Measurements from ENCODE around the gene COX8A. TPM values are rescaled to one million over a fixed set of nuclear protein-coding genes. Genes with fewer than 3 reads are reported as not detected.
A peak's percentile ranks its signal among the peaks of the same experiment; 100 is the strongest.

COX8A gene
- total and polyA plus RNA-seq, 2 experiments from 2014 or later: 712 to 1,014 TPM

DNA sequence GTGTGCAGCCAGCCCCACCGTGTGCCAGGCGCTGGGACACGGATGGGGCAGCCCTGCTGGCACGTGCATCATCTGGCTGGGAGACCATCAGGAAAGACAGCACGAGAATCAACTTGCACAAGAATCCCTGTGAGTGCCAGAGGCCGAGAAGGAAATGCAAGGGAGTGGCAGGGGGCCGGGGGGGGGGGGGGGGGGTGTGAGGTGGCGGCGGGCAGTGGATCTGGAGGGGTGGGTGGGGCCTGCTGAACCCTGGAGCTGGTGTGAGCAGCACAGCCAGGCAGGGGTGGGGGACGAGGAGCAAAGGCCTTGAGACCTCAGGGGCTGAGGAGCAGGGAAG is 47.3 kb downstream of the COX8A start:
- no peak for DNase-seq (ENCODE audit: low read depth in 1 of 2, low spot score in 1 of 2)

DNA sequence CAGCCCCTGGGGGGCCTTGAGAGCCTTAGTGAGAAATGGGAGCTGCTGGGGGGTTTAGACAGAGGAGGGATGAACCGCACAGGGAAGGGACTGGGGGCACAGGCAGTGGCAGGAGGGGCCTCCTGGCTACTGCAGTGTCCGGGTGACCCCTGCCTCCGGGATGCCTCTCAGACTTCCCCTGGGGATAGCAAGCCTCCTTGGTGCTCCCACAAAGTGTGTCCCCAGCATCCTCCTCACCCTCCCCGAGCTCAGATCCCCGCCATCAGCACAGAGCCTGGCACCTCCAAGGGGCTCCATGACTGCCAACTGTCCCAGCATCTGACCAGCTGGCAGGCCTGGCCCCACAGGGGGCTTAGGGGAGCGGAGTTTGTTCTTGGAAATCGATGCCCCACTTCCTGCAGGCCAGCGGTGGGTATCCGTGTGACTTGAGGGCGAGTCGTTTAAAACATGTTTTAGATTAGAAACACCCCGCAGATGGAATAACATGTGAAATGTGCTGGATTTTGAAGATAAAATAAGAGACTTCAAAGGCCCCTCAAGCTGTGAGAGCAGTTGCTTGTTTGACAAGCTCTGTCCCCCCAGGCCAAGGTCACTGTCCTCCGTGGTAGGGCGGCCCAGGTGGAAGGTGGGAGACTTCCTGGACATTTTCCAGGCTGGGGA is 47.8 kb downstream of the COX8A start:
- Histone ChIP-seq H3K27me3 (no peaks in the 10 kb centered on the region), H3K4me1 (ENCODE audit: low read depth) (peaks cover 8% of the 10 kb centered on the region), H3K4me3 (no peak overlapping the region), H3K27ac (no peak overlapping the region), H3K36me3 (no peaks in the 10 kb centered on the region), H3K9me3 (ENCODE audit: low read depth) (no peaks in the 10 kb centered on the region)
- no peak for DNase-seq (ENCODE audit: low read depth in 1 of 2, low spot score in 1 of 2)
- TF ChIP-seq, protein P1, sequence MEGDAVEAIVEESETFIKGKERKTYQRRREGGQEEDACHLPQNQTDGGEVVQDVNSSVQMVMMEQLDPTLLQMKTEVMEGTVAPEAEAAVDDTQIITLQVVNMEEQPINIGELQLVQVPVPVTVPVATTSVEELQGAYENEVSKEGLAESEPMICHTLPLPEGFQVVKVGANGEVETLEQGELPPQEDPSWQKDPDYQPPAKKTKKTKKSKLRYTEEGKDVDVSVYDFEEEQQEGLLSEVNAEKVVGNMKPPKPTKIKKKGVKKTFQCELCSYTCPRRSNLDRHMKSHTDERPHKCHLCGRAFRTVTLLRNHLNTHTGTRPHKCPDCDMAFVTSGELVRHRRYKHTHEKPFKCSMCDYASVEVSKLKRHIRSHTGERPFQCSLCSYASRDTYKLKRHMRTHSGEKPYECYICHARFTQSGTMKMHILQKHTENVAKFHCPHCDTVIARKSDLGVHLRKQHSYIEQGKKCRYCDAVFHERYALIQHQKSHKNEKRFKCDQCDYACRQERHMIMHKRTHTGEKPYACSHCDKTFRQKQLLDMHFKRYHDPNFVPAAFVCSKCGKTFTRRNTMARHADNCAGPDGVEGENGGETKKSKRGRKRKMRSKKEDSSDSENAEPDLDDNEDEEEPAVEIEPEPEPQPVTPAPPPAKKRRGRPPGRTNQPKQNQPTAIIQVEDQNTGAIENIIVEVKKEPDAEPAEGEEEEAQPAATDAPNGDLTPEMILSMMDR (IDR thresholded peaks at IDR 0.05; ENCODE audit: low read depth, low read length): no peak

More for the DNA sequence above, 47.3 kb downstream of the COX8A start:
- TF ChIP-seq, protein P1 (IDR thresholded peaks at IDR 0.05; ENCODE audit: low read depth, low read length): no peak
- peaks cover 8% of the 10 kb centered on the region for H3K4me1 ChIP-seq (ENCODE audit: low read depth)
- no peaks in the 10 kb centered on the region for H3K36me3 ChIP-seq
- H3K9me3 ChIP-seq (ENCODE audit: low read depth): no peaks in the 10 kb centered on the region
- no peak overlapping the region for H3K27ac ChIP-seq
- no peaks in the 10 kb centered on the region for H3K27me3 ChIP-seq
- H3K4me3 ChIP-seq: no peak overlapping the region

DNA sequence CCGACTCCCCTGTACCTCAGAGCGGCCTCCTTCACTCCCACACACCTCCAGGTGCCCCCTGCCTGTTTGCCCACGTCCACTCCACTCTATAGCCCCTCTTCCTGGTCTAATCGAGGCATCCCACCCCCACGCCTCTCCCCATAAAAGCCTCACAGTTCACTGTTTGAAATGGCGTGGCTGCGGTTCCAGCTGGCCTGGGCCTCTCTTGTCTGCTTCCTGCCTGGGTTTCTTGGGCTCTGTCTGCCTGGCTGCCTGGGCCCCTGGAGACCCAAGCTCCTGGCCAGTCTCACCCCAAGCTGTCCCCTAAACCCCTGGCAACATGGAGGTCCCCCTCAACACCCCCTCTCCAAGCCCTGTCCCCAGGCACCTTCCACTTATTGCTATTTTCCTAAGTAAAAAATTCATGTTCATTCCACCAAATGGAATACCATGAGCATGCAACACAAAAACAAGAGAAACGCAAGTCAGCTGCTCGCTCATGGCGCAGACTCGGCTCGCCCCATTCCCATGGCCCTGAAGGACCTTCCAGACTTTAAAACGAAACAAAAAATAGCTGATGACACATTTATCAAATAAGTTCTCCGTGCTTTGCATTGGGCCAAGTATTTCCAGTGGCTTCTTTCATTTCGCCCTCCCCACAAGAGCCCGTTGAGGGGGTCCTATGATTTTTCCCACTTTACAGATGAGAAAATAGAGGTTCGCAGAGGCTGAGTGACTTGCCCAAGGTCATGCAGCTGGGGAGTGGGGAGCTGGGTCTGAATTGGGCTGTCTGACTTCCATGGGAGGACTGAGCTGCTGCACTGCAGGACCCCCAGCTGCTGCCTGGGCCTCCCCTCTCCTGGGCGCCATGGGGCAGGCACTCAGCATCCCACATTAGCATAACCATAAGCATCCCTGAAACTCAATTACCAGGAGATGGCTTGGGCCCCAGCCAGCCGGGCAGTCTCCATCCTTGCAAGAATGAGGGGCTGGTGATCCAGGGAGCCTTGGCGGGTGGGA is 49.6 kb downstream of the COX8A start:
- TF ChIP-seq, protein P1 (IDR thresholded peaks at IDR 0.05; ENCODE audit: low read depth, low read length): no peak
- Histone ChIP-seq H3K27ac (no peak overlapping the region), H3K36me3 (no peaks in the 10 kb centered on the region), H3K27me3 (no peaks in the 10 kb centered on the region), H3K4me1 (ENCODE audit: low read depth) (peaks cover 15% of the 10 kb centered on the region), H3K4me3 (no peak overlapping the region), H3K9me3 (ENCODE audit: low read depth) (no peaks in the 10 kb centered on the region)
- no peak for DNase-seq (ENCODE audit: low read depth in 1 of 2, low spot score in 1 of 2)

DNA sequence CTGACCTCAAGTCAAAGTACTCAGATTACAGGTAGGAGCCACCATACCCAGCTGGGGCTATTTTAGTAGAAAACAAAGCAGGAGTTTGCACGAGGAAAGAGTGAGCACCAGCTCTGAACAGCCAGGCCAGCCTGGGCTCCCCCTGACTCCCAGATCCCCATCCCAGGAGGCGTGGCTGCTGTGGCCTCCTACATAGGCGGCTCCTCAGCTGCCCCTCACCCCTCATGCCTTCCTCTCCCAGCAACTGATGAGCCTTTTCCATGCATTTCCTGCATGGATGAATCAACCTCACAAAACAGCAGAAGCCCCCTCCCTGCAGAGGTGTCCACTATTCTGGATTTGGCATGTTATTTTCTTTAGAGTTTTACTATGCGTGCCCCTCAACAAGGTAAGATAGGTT is 50.8 kb downstream of the COX8A start:
- Histone ChIP-seq H3K4me1 (ENCODE audit: low read depth) (peaks cover 15% of the 10 kb centered on the region), H3K27ac (no peak overlapping the region)

More for the DNA sequence above, 50.8 kb downstream of the COX8A start:
- Histone ChIP-seq H3K9me3 (ENCODE audit: low read depth) (no peaks in the 10 kb centered on the region), H3K27me3 (peaks cover 4% of the 10 kb centered on the region), H3K36me3 (no peaks in the 10 kb centered on the region), H3K4me3 (no peak overlapping the region)
- peak in 1 of 2 donors; percentile 43 for DNase-seq (ENCODE audit: low read depth in 1 of 2, low spot score in 1 of 2)
- TF ChIP-seq, protein P1 (IDR thresholded peaks at IDR 0.05; ENCODE audit: low read depth, low read length): no peak

Other genes with a start within 250 kb of the COX8A start
- 31.5 and 42.8 TPM in 2 replicates for gene ZFTA, start 205.8 kb upstream of the COX8A start, total RNA-seq
- gene ZFTA, start 205.8 kb upstream of the COX8A start, polyA plus RNA-seq: 10.0 and 16.5 TPM in 2 replicates
- 44.5 and 45.2 TPM in 2 replicates for gene SPINDOC, start 161.2 kb upstream of the COX8A start, total RNA-seq
- gene SPINDOC, start 161.2 kb upstream of the COX8A start, polyA plus RNA-seq: 8.2 and 9.0 TPM in 2 replicates
- gene MARK2, start 135.5 kb upstream of the COX8A start, total RNA-seq: 31.0 and 31.4 TPM in 2 replicates
- gene MARK2, start 135.5 kb upstream of the COX8A start, polyA plus RNA-seq: 37.2 and 38.1 TPM in 2 replicates
- 73.5 and 74.2 TPM in 2 replicates for gene RCOR2, start 57.5 kb upstream of the COX8A start, total RNA-seq
- 34.7 and 41.0 TPM in 2 replicates for gene RCOR2, start 57.5 kb upstream of the COX8A start, polyA plus RNA-seq
- 56.7 and 82.7 TPM in 2 replicates for gene NAA40, start 35.6 kb upstream of the COX8A start, total RNA-seq
- gene NAA40, start 35.6 kb upstream of the COX8A start, polyA plus RNA-seq: 59.1 and 60.9 TPM in 2 replicates
- 119 and 183 TPM in 2 replicates for gene OTUB1, start 11.8 kb downstream of the COX8A start, total RNA-seq
- gene OTUB1, start 11.8 kb downstream of the COX8A start, polyA plus RNA-seq: 226 and 269 TPM in 2 replicates
- gene FLRT1, start 61.3 kb downstream of the COX8A start, total RNA-seq: 0.53 and 0.69 TPM in 2 replicates
- gene FLRT1, start 61.3 kb downstream of the COX8A start, polyA plus RNA-seq: 0.92 and 2.9 TPM in 2 replicates
- gene MACROD1, start 191.5 kb downstream of the COX8A start, total RNA-seq: 116 and 156 TPM in 2 replicates
- gene MACROD1, start 191.5 kb downstream of the COX8A start, polyA plus RNA-seq: 134 and 198 TPM in 2 replicates
- gene STIP1, start 211.6 kb downstream of the COX8A start, total RNA-seq: 231 and 244 TPM in 2 replicates
- gene STIP1, start 211.6 kb downstream of the COX8A start, polyA plus RNA-seq: 229 and 240 TPM in 2 replicates
- gene FERMT3, start 232.1 kb downstream of the COX8A start, total RNA-seq: 0.11 and 1.8 TPM in 2 replicates
- gene FERMT3, start 232.1 kb downstream of the COX8A start, polyA plus RNA-seq: 1.1 and 2.1 TPM in 2 replicates

Measured in cardiac muscle cell (in vitro differentiated cells and primary cell).